Mucosa of descending colon (tissue), 3 donors: ENCODE results near the gene ACIN1. TPM values are rescaled to one million over a fixed set of nuclear protein-coding genes. Genes with fewer than 3 reads are reported as not detected.
A peak's percentile ranks its signal among the peaks of the same experiment; 100 is the strongest.

Experiments used
- ATAC-seq: fragments of 200-7000 bp; cut with Tn5 transposase; one replicate; pipeline ENCODE4 v1.9.1; 2020; ENCODE audit warnings: mild to moderate bottlenecking, moderate library complexity
- DNase-seq, 3 donors: peaks; one replicate each; pipeline ENCODE4 v3.0.0-alpha.2; 2020
- H3K36me3 ChIP-seq: fragments of 200-600 bp; one replicate; pipeline ENCODE4 v1.8.0; 2021; ENCODE audit warnings: low read depth, mild to moderate bottlenecking
- H3K4me1 ChIP-seq: fragments of 200-600 bp; one replicate; pipeline ENCODE4 v1.8.0; 2021; ENCODE audit warnings: low read depth, mild to moderate bottlenecking
- H3K4me3 ChIP-seq: fragments of 200-600 bp; one replicate; pipeline ENCODE4 v1.8.0; 2021; ENCODE audit warnings: mild to moderate bottlenecking
- H3K9me3 ChIP-seq: fragments of 200-600 bp; one replicate; pipeline ENCODE4 v1.8.0; 2021; ENCODE audit warnings: mild to moderate bottlenecking
- CTCF ChIP-seq: fragments of 200-600 bp; IDR thresholded peaks from one replicate; pipeline ENCODE4 v1.8.0; 2022; ENCODE audit warnings: antibody characterized with exemption, mild to moderate bottlenecking
- intact Hi-C, 2 donors: fragments of 100-400 bp; cut with DNase I in 1 of 2; cut with micrococcal nuclease in 1 of 2; formaldehyde crosslinking; loops; one replicate each; pipeline versions ENCODE4 v1.11.0 to v1.11.1; 2022; cut with DNase I, micrococcal nuclease
- total RNA-seq, 3 donors: library from RNA; stranded (reverse); fragmentation: NEBNext Ultra II Directional in 2 of 3; extraction: Animal tissue kit (Norgen Biotek cat#: 25700) in 2 of 3; gene quantifications; one replicate each; pipeline versions ENCODE4 v1.2.1 to v1.2.4, GENCODE V29; 2021 to 2023
- donor health status: DM: no; HTN: no; CAD: no; lungs with moderate emphysema.
- donor health status: DM: no; HTN: no; CAD: no.
- donor health status: DM: no; HTN: yes; CAD: no.

Gene ACIN1
- total RNA-seq, 3 donors from 2014 or later: 143 to 172 (median 170) TPM

GRCh38 chr14:23095196-23096108, 516 bp upstream of the ACIN1 start, which contains the start of gene C14orf119:
Gene C14orf119 (plus strand): TSS chr14:23095505. CDS start chr14:23097659, 2,154 bp downstream.
- H3K4me3 ChIP-seq: peak within 1 kb of the TSS; percentile 88
- peaks cover 6% of the 10 kb centered on the region for H3K36me3 ChIP-seq
- peaks cover 30% of the 10 kb centered on the region for H3K4me1 ChIP-seq
- ATAC-seq (peak; percentile 93), DNase-seq (peak in 2 of 3 donors; percentile 96 to 100)
- intact Hi-C loops: loop anchor here in 1 of 2 donors (10.0 kb wide), 1 partner anchor 189 kb away; the partner anchor contains the start of gene HOMEZ
- TF ChIP-seq CTCF: no peak
- no peaks in the 10 kb centered on the region for H3K9me3 ChIP-seq

- TF ChIP-seq CTCF: no peak
- H3K4me1 ChIP-seq: peaks cover 30% of the 10 kb centered on the region
- DNase-seq: no peak
- intact Hi-C loops: loop anchor here in 1 of 2 donors (10.0 kb wide), 1 partner anchor 191 kb away; the partner anchor contains the start of gene HOMEZ
- H3K4me3 ChIP-seq: peak overlapping the region; percentile 88
- H3K36me3 ChIP-seq: peaks cover 6% of the 10 kb centered on the region
- no peak for ATAC-seq
- no peaks in the 10 kb centered on the region for H3K9me3 ChIP-seq
Observed at GRCh38 chr14:23093991-23094665, 808 bp downstream of the ACIN1 start.

GRCh38 chr14:23093526-23093925, 1.4 kb downstream of the ACIN1 start:
- Histone ChIP-seq H3K4me1 (peaks cover 30% of the 10 kb centered on the region), H3K36me3 (peaks cover 11% of the 10 kb centered on the region), H3K9me3 (no peaks in the 10 kb centered on the region), H3K4me3 (no peak overlapping the region)
- intact Hi-C loops: loop anchor here in 1 of 2 donors (10.0 kb wide), 1 partner anchor 191 kb away; the partner anchor contains the start of gene HOMEZ
- no peak for DNase-seq
- TF ChIP-seq CTCF: no peak
- no peak for ATAC-seq

GRCh38 chr14:23093104-23093503, 1.8 kb downstream of the ACIN1 start:
- Histone ChIP-seq H3K9me3 (no peaks in the 10 kb centered on the region), H3K4me1 (peaks cover 30% of the 10 kb centered on the region), H3K4me3 (no peak overlapping the region), H3K36me3 (peaks cover 12% of the 10 kb centered on the region)
- no peak for DNase-seq
- no peak for ATAC-seq
- no peak for TF ChIP-seq CTCF
- intact Hi-C loops: loop anchor here in 1 of 2 donors (10.0 kb wide), 1 partner anchor 192 kb away; the partner anchor contains the start of gene HOMEZ

GRCh38 chr14:23091294-23092225, 3.4 kb downstream of the ACIN1 start:
- intact Hi-C loops: loop anchor here in 1 of 2 donors (10.0 kb wide), 1 partner anchor 193 kb away; the partner anchor contains the start of gene HOMEZ
- no peak for TF ChIP-seq CTCF
- DNase-seq (no peak), ATAC-seq (no peak)
- Histone ChIP-seq H3K4me1 (peaks cover 18% of the 10 kb centered on the region), H3K4me3 (no peak overlapping the region), H3K36me3 (peaks cover 12% of the 10 kb centered on the region), H3K9me3 (no peaks in the 10 kb centered on the region)
